Left kidney (tissue), 1 donor: Measurements from ENCODE around the gene TYROBP. TPM values are rescaled to one million over a fixed set of nuclear protein-coding genes. Genes with fewer than 3 reads are reported as not detected.

Experiments
- polyA plus RNA-seq: library from polyadenylated mRNA; unstranded; fragments of 120-200 nt; gene quantifications from one replicate; pipeline ENCODE4 v1.2.1, GENCODE V29; 2013; ENCODE audit not compliant: insufficient read length

TYROBP gene
- polyA plus RNA-seq, 1 donor: 7.4 TPM

Other genes starting within 250 kb of the TYROBP start
- gene UPK1A, start 241.8 kb downstream of the TYROBP start, polyA plus RNA-seq: 13.1 TPM
- gene ZBTB32, start 203.7 kb downstream of the TYROBP start, polyA plus RNA-seq: 0.32 TPM
- gene KMT2B, start 190.3 kb downstream of the TYROBP start, polyA plus RNA-seq: 34.5 TPM
- gene IGFLR1, start 165.8 kb downstream of the TYROBP start, polyA plus RNA-seq: 4.9 TPM
- 19.0 TPM for gene U2AF1L4, start 162.9 kb downstream of the TYROBP start, polyA plus RNA-seq
- gene PSENEN, start 162.6 kb downstream of the TYROBP start, polyA plus RNA-seq: 54.4 TPM
- gene LIN37, start 159.7 kb downstream of the TYROBP start, polyA plus RNA-seq: 8.8 TPM
- gene HSPB6, start 151.3 kb downstream of the TYROBP start, polyA plus RNA-seq: 19.7 TPM
- 26.5 TPM for gene PROSER3, start 150.1 kb downstream of the TYROBP start, polyA plus RNA-seq
- gene ARHGAP33, start 132.7 kb downstream of the TYROBP start, polyA plus RNA-seq: 27.3 TPM
- 39.3 TPM for gene PRODH2, start 95.5 kb downstream of the TYROBP start, polyA plus RNA-seq
- 123 TPM for gene NPHS1, start 55.8 kb downstream of the TYROBP start, polyA plus RNA-seq
- gene KIRREL2, start 51.4 kb downstream of the TYROBP start, polyA plus RNA-seq: 9.0 TPM
- 25.0 TPM for gene APLP1, start 39.7 kb downstream of the TYROBP start, polyA plus RNA-seq
- 4.4 TPM for gene NFKBID, start 7.8 kb downstream of the TYROBP start, polyA plus RNA-seq
- 1.1 TPM for gene HCST, start 5.8 kb downstream of the TYROBP start, polyA plus RNA-seq
- 10.2 TPM for gene LRFN3, start 28.1 kb upstream of the TYROBP start, polyA plus RNA-seq
- 9.4 TPM for gene SDHAF1, start 86.9 kb upstream of the TYROBP start, polyA plus RNA-seq
- 14.0 TPM for gene SYNE4, start 100.5 kb upstream of the TYROBP start, polyA plus RNA-seq
- 15.3 TPM for gene ALKBH6, start 105.9 kb upstream of the TYROBP start, polyA plus RNA-seq
- 55.9 TPM for gene CLIP3, start 124.6 kb upstream of the TYROBP start, polyA plus RNA-seq
- gene THAP8, start 146.0 kb upstream of the TYROBP start, polyA plus RNA-seq: 9.2 TPM
- 7.8 TPM for gene WDR62, start 146.6 kb upstream of the TYROBP start, polyA plus RNA-seq
- not detected for gene OVOL3, start 202.8 kb upstream of the TYROBP start, polyA plus RNA-seq
- gene POLR2I, start 206.6 kb upstream of the TYROBP start, polyA plus RNA-seq: 42.6 TPM
- gene TBCB, start 207.2 kb upstream of the TYROBP start, polyA plus RNA-seq: 110 TPM
- 520 TPM for gene CAPNS1, start 231.8 kb upstream of the TYROBP start, polyA plus RNA-seq
- gene COX7A1, start 244.2 kb upstream of the TYROBP start, polyA plus RNA-seq: 25.6 TPM